Germinal center (tissue), 1 donor: ENCODE measurements around the gene PKD1L1.
"Not testable (repeated sequence)": the region's sequence is repeated elsewhere in the genome, so short reads cannot be mapped to it uniquely, and the experiment has no call there.

Experiments
- DNase-seq: peaks from one replicate; pipeline ENCODE4 v3.0.0; 2012; ENCODE audit warnings: mixed read lengths, low spot score

Gene PKD1L1, protein sequence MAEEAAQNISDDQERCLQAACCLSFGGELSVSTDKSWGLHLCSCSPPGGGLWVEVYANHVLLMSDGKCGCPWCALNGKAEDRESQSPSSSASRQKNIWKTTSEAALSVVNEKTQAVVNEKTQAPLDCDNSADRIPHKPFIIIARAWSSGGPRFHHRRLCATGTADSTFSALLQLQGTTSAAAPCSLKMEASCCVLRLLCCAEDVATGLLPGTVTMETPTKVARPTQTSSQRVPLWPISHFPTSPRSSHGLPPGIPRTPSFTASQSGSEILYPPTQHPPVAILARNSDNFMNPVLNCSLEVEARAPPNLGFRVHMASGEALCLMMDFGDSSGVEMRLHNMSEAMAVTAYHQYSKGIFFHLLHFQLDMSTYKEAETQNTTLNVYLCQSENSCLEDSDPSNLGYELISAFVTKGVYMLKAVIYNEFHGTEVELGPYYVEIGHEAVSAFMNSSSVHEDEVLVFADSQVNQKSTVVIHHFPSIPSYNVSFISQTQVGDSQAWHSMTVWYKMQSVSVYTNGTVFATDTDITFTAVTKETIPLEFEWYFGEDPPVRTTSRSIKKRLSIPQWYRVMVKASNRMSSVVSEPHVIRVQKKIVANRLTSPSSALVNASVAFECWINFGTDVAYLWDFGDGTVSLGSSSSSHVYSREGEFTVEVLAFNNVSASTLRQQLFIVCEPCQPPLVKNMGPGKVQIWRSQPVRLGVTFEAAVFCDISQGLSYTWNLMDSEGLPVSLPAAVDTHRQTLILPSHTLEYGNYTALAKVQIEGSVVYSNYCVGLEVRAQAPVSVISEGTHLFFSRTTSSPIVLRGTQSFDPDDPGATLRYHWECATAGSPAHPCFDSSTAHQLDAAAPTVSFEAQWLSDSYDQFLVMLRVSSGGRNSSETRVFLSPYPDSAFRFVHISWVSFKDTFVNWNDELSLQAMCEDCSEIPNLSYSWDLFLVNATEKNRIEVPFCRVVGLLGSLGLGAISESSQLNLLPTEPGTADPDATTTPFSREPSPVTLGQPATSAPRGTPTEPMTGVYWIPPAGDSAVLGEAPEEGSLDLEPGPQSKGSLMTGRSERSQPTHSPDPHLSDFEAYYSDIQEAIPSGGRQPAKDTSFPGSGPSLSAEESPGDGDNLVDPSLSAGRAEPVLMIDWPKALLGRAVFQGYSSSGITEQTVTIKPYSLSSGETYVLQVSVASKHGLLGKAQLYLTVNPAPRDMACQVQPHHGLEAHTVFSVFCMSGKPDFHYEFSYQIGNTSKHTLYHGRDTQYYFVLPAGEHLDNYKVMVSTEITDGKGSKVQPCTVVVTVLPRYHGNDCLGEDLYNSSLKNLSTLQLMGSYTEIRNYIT (N-terminal part only)

DNA sequence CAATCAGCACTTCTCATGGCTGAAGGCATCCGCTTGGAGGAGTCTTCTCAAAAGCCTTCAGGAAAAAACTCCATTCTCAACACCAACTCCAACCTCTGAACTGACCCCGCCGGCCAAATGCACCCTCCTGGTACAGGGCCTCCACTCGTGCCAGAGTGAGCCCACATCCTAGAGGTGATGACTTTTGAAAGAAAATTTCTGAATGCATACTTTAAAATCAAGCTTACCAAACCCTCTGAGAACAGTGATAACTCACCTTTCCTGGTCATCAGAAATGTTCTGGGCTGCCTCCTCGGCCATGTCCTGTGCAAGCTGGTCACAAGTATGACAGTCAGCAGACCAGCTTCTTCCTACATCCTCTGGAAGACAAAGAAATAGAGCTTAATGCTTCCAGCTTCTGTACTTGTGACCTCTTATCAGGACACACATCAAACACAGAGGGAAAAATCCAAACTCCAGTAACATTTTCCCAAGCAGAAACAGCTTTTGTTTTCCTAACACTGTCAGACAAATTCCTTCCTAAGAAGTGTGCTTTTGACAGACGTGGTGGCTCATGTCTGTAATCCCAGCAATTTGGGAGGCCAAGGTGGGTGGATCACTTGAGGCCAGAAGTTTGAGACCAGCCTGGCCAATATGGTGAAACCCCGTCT is at the start of gene PKD1L1:
Gene PKD1L1, minus strand, starts transcription at position 326 of the 650 bp plus-strand sequence. Its CDS starts 26 bp downstream, at position 300.
- DNase-seq = no peak

DNA sequence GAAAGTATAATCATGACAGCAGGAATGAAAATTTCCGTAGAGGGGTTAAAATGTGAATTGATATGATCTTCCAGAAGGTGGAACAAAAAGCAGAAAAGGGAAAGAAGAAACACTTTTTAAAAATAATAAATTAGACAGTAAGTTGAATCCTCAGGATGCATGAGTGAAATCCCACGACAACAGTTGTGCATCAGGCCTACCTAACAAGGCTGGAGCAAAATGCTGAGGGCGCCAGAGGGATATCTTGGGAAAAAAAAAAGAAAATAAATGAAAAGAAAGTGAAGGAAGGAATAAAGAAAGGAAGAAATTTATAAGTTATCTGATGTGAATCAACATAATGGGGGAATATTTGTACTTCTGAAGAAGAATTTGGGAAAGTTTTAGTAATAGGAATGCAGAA is 44.2 kb upstream of the PKD1L1 start:
- no peak for DNase-seq

DNA sequence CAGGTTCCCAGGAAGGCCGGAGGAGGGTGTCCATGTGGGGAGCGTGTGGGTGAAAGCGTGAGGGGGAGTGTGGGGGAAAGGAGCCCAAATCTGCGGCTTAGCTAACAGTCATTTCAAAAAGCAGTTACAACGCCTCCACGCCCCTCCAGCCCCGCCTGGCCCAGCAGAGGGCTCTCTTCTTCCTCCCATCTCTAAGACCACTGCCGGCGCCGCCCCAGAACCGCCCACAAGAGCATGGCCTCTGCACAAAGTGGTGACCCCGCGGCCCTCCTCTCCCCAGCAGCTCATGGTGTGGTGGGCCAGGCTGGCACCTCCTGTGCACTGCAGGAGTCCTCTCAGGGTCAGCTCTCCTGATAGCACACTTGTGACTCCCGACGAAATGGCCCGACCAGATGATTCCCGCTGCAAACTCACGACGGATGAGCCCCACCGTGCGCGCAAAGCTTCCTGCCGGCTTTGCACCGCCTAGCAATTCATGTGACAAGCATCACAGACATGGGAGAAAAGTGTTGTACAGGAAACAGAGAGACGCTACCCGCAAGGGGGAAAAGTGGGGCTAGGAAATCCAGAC is 43.6 kb upstream of the PKD1L1 start:
- peak; percentile 87 for DNase-seq

DNA sequence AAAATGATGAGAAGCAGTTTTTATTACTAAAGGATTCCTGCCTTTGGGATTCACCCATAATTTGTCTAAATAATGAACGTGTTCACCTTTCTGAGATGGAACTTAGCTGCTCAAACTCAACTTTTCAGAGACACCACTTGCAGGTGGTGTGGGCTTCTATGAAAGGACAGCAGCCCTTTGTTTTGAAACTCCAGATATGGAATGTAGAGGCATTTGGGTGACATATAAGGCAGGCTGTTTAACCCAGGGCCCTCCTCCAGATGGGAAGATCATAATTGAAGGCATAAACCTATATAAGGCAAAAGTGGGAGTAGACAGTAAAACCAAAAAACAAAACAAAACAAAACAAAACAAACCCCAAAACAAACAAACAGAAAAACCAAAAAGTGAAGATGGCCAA is 43.0 kb upstream of the PKD1L1 start:
- DNase-seq = no peak

DNA sequence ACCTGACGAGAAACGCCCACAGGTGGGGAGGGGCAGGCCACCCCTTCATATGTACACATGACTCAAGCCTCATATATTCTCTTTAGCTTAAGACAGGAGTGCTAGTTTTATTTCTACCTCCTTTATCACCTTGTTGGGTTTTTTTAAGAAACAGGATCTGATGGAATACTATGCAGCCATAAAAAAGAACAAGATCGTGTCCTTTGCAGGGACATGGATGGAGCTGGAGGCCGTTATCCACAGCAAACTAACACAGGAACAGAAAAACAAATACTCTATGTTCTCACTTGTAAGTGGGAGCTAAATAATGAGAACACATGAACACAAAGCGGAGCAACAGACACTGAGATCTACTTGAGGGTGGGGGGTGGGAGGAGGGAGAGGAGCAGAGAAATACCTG is 42.3 kb upstream of the PKD1L1 start:
- no peak for DNase-seq

DNA sequence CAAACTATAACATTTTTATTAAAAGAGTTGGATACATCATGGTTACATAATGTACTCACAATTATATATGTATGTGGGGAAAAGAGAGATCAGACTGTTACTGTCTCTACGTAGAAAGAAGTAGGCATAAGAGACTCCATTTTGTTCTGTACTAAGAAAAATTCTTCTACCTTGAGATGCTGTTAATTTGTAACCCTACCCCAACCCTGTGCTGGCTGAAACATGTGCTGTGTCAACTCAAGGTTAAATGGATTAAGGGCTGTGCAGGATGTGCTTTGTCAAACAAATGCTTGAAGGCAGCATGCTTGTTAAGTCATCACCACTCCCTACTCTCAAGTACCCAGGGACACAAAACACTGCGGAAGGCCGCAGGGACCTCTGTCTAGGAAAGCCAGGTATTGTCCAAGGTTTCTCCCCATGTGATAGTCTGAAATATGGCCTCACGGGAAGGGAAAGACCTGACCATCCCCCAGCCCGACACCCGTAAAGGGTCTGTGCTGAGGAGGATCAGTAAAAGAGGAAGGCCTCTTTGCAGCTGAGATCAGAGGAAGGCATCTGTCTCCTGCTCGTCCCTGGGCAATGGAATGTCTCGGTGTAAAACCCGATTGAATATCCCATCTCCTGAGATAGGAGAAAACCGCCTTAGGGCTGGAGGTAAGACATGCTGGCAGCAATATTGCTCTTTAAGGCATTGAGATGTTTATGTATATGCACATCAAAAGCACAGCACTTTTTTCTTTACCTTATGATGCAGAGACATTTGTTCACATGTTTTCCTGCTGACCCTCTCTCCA is 41.5 kb upstream of the PKD1L1 start:
- DNase-seq = not testable (repeated sequence)

DNA sequence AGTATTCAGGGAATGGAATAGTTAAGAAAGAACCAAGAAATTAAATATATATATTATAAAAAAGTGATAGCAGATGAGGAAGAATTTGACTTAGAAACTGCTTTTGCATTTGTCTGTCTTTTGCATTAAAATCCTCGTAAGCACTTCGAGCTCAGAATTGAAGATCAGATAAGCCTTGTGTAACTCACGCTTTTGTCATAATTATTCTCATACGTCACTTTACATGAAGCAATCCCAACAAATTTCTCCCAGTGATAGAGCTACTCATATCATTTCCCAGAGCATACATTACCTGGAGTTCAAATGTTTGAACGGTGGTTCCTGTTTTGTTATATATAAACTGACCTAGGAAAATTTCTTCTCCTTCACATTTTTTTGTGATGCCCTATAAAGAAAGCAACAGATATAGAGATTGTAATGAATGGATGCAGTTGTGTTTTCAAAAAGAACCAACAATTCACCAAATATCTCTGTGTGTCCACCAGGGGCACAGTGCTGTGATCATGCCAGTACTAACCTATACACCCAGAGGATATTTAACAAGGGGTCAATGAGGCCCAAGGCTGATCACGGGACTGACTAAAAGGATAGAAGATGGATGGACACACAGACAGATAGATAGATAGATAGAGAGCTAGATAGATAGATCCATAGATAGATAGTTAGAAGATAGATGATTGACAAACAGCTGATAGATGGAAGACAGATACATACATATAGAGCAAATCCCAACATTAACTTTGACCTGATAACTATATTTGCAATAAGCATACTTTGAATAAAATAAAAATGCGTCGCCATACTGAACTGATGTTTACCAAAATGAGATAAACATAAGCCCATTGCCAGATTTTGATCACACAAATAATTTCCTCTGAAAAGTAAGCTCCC is 40.5 kb upstream of the PKD1L1 start:
- no peak for DNase-seq

DNA sequence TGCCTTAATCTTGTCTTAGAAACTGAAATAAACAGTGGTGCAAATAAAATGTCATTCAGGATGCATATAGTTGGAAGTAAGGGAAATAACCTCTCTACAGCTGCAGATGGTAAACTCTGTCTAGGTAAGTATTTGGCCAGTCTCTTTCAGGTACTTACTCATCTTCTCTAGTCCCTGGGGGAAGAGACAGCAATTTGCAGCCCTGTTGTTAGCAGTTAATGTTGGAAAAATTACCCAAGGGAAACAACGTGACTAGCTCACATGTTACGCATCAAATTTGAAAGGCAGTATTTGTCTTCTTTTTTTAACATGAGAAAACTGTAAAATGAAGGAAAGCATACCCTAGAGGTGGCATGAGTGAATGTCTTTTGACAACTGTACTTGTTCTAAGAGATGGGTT is 34.3 kb upstream of the PKD1L1 start:
- no peak for DNase-seq

DNA sequence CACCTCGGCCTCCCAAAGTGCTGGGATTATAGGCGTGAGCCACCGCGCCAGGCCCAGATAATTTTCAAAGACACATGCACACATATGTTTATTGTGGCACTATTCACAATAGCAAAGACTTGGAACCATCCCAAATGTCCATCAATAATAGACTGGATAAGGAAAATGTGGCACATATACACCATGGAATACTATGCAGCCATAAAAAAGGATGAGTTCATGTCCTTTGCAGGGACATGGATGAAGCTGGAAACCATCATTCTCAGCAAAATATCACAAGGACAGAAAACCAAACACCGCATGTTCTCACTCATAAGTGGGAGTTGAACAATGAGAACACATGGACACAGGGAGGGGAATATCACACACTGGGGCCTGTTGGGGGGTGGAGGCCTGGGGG is 32.4 kb upstream of the PKD1L1 start:
- not testable (repeated sequence) for DNase-seq

DNA sequence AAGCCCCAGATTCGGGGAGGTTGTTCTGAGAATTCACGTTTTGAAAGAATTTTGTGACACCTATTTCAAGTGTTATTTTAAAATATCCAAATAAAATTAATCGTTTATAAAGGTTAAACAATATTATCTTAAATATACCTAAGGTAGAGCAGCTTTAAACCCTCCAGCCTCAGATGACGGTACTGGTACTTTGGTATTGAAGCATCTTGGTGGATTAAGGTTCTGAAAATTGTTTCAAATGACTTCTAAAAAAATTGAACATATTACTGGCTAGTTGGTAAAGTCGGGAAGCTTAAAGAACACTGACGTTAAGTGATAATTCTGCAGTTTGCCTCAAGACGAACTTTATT is 31.5 kb upstream of the PKD1L1 start:
- no peak for DNase-seq

DNA sequence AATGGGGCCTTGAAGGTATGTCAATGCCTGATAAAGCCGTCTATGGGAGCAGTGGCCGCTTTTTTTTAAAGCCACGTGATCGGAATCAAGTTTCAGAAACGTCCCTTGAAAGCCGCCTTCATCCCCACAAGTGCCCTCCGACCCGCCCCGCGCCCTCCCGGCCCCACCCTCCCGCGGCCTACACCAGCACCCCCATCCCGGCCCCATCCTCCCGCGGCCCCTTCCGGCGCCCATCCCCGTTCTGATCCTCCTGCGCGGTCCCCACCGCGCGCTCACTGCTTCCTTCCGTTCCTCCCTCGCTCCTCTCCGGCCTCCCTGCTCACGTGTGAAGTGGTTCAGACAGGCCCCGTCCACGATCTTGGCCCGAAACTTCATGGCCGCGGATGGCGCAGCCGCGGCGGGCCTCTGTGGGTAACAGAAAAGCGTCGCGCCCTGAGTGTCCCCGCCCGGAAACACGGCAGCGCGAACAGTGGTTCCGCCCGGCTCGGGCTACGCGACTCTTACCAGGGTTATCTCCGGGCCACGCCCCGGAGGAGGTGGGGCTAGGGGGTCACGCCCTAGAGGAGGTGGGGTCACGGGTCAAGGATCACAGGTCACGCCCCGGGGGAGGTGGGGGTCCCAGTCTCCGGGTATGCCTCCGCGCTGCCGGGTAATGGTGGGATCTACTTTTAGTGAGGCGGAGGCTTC is 31.0 kb upstream of the PKD1L1 start, which contains the start of gene HUS1:
Gene HUS1, minus strand, starts transcription at position 471 of the 687 bp plus-strand sequence. Its CDS starts 96 bp downstream, at position 375.
- peak; percentile 91 for DNase-seq

DNA sequence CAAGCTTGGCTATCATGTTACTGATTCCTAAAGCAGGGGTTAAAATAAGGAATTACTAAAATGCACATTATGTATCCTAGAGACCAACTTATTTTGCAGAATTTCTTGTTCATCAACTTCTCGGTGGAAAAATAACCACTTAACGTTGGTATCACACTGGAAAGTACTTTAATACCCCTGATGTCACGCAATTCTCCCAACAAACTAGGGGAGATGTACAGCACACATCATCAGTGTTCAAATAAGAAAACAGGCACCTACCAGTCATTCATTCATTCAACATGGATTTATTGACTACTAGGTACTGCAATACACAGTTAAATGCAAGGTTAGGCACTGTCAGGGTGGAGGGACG is 30.5 kb upstream of the PKD1L1 start:
- no peak for DNase-seq

DNA sequence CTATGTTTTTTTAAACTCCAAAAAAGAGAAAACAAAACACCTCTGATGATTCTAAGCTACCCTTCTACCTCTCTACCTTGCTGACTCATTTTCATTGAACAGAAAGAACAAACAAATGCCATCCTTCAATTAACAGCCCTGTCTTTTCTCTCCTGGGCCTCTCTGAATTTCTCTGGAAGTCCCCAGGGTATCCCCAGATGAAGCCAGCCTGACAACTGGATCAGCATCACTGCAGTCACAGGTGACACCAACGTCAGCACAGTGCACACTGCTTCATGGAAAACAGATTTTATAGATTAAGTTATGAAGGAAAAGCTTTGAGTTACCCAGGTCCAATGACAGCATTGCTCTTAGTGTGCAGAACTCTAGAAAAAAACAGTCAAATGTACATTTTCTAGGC is 25.5 kb upstream of the PKD1L1 start:
- DNase-seq = no peak

DNA sequence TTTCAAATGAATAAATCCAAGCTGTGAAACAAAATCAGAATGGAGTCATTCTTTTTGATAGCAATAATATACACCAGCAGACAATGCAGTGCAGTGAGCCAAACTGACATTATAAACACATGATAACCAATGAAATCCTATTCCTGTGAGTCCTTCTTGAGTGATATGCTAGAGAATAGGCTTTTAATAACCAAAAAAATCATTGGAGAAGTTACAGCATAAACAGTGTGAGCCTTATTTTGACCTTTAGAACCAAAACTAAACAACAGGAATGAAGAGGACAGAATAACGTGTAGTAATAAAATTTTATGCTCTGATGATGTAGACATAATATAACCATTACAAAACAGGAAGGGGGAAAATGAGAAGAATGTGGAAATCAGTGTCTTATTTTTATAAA is 22.5 kb upstream of the PKD1L1 start:
- DNase-seq = no peak

DNA sequence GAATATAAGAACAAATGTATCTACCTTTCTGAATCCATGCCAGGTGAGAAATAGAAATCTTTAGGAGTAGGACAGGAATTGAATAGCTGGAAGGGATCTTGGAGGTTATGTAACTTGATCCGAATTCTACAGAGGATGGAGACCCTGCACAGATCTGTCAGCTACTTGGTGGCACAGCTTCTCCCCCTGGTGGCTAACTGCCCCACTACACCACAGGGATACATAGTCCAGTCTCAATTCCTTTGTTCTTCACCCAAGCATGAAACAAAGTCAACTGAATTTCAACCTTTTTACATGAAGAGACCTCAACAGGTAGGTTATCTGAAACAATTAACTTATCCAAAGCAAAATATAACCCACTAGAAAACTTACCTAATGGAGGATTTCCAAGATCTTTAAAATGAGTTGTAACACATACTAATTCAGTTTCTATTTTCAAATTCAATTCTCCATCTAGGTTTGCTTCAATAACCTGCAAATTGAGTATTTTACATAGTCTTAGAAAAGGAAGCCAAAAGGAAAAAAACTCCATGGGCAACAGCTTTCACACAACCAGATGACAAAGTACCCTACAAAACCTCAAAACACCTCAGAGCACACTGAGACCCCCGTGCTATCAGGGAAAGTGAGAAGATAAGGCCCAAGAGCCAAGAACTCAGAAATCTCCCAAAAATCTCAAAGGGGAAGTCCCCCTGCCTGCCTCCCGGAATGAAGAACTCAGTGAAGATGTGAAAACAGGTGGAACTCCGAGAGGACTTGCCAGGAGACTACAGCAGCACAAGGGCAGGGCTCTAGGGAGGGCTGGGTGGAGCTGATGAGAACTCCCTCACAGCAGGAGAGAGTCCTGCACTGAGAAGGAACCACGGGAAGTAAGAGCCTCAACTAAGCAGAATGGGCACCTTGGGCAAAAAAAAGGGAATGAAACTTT is 20.8 kb upstream of the PKD1L1 start:
- peak; percentile 73 for DNase-seq

DNA sequence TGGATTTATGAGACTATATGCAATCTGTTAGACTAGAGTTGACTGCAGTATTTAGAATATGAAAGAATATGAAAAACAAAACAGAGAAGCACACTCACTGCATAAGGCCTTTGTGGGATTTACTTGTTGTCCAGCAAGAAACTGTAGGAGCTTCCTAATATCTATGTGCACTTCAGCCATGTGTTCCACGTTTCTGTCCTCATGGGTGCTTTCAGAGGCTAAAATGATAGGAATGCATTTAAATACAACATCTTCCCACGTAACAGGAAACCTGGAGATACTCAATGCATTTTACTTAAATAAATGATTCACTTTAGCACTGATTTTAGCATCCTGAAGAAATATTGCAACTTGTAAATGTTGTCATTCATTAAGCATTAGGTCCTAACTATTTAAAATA is 19.4 kb upstream of the PKD1L1 start:
- DNase-seq = no peak

DNA sequence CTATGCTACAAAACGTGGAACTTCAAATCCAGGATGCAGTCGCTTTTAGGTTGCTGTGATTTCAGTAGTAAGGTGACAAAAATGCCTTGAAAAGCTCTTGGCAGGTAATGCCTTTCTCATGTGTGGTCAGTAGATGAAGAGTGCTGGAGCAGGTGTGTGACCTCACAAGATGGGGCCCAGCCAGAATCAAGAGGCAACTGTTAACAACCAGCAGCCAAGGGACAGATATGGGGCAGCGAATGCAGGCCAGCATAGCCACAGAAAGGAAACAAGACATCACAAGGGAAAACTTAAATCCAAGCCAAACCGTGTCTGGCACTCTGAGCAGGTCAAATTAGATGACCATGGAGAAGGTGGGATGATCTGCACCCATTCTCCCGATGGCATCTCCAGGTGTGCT is 18.9 kb upstream of the PKD1L1 start:
- DNase-seq = no peak

DNA sequence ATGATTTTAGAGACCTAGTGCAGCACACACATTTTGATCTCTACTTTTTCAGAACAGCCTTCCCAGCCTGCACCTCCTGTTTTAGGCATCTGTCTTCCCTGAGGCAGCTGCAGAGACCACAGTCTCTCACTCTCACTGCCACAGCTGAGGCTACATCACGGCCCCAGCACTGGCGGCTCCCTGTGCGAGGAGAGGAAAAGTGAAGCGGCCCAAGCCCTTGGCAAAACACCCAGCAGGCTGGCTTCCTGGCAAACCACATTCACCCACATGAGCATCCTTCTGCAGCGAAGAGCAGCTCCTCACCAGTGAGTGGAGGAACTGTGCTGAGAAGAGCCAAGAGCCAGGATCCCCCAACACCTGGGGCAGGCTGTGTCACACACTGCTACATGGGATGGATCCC is 17.2 kb upstream of the PKD1L1 start:
- no peak for DNase-seq
